HTERT RPE-1 (cell line): ENCODE results near the gene MTHFD1.
"Not testable (repeated sequence)": the region's sequence is repeated elsewhere in the genome, so short reads cannot be mapped to it uniquely, and the experiment has no call there.

Experiments used
- in situ Hi-C: fragments of 300-500 bp; cut with MboI; formaldehyde crosslinking; loops from 4 replicates; pipeline ENCODE4 v1.14.3; 2020; ENCODE audit warnings: low sequenced_read_pairs

The MTHFD1 gene

DNA sequence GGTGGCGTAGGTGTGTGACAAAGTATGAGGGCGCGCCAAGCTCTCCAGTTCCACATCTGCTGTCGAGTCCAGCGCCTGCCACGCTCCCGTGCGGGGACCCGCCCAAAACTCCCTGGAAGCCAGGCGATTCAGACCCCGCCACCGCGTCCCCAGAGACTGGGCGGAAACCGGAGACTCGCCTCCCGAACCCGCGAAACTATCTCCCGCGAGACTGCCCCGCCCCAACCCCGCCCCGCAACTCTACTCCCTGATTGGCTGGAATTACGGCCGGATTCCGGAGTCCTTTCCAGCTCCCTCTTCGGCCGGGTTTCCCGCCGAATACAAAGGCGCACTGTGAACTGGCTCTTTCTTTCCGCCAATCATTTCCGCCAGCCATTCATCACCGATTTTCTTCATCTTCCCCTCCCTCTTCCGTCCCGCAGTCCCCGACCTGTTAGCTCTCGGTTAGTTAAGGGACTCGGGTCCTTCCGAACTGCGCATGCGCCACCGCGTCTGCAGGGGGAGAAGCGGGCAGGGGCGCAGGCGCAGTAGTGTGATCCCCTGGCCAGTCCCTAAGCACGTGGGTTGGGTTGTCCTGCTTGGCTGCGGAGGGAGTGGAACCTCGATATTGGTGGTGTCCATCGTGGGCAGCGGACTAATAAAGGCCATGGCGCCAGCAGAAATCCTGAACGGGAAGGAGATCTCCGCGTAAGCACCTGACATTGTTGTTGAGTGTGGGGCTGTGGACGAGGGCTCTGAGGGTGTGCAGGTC is at the start of gene MTHFD1:
Gene MTHFD1 (plus strand): TSS at position 572 of the 751 bp plus-strand sequence. CDS start 75 bp downstream, at position 647.
- in situ Hi-C loops, result no loop called here

- in situ Hi-C loops, result no loop called here
These were observed 49.4 kb upstream of the MTHFD1 start for GRCh38 chr14:64338616-64339316.

- in situ Hi-C loops, result no loop called here
These were observed 47.5 kb upstream of the MTHFD1 start for GRCh38 chr14:64340560-64341196.

GRCh38 chr14:64347748-64348147 is 40.4 kb upstream of the MTHFD1 start:
- in situ Hi-C loops, result no loop called here

DNA sequence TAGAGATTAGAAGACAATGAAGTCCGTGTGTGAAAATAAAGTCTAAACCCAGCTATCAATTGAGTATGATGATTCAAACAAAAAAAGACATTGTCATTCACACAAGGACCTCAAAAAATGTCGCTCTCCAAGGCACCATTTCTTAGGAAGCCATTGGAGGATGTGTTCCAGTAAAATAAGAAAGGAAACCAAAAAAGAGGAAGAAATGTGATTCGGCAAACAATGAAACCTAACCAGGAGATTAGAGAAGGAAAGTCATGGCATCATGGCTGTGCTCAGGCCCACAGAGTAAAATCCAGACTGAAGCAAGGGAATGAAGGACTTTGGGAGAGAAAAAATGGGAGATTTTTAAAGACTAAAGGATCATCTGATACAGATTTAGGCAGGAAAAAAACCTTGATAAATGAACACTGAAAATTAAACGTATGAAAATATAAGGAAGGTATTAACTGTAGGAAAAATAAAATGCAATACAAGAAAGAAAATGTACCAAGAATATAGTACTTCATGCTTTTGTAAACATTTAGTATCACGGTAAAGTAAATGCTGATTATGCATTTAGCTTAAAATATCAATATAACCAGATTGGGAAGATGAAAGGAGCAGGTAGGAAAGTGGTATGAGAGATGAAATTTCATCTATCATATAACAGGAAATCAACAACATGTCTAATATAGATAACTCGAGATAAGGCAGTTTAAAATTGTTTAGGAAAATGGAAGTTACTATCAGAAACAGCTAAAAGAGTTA is 38.2 kb upstream of the MTHFD1 start:
- in situ Hi-C loops, result no loop called here

GRCh38 chr14:64363265-64363846 is 24.8 kb upstream of the MTHFD1 start:
- in situ Hi-C loops, result no loop called here

- in situ Hi-C loops, result no loop called here
These were observed 23.2 kb upstream of the MTHFD1 start for GRCh38 chr14:64364907-64365306.

DNA sequence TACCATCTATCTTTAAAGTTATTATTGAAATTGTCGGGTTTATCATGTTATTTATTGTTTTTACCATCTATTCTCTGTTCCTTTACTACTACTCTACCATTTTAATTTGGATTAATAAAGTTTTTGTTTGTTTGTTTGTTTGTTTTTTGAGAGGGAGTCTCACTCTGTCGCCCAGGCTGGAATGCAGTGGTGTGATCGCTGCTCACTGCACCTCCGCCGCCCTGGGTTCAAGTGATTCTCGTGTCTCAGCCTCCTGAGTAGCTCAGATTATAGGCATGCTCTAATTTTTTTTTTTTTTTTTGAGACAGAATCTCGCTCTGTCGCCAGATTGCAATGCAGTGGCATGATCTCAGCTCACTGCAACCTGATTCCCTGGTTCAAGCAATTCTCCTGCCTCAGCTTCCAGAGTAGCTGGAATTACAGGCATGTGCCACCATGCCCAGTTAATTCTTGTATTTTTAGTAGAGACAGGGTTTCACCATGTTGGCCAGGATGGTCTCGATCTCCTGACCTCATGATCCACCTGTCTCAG is 22.7 kb upstream of the MTHFD1 start:
- in situ Hi-C loops, result not testable (repeated sequence)

GRCh38 chr14:64369201-64369600 is 19.0 kb upstream of the MTHFD1 start:
- in situ Hi-C loops, result no loop called here

GRCh38 chr14:64387232-64387781 is 846 bp upstream of the MTHFD1 start:
- in situ Hi-C loops, result no loop called here

GRCh38 chr14:64388533-64389285 is 556 bp downstream of the MTHFD1 start:
- in situ Hi-C loops, result no loop called here

DNA sequence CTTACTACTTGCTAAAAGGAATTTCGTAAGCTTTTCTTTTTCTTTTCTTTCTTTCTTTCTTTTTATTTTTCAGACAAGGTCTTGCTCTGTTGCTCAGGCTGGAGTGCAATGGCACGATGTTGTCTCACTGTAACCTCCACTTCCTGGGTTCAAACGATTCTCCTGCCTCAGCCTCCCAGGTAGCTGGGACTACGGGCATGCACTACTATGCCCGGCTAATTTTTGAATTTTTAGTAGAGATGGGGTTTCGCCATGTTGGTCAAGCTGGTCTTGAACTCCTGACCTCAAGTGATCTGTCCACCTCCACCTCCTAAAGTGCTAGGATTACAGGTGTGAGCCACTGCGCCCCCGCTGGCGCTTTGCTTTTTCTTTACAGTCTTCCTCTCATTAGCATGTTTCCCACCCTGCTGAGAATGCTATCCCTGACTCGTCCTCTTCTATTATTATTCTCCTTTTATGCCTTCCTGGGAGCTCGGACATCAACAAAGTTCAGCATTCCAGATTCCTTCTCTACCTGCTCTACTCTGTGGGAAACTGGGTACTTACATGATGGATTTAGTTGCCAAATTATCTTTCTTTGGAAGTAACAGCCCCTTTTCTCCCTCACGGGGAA is 3.1 kb downstream of the MTHFD1 start:
- in situ Hi-C loops, result no loop called here

- in situ Hi-C loops, result no loop called here
These were observed 3.8 kb downstream of the MTHFD1 start for GRCh38 chr14:64391986-64392385.

DNA sequence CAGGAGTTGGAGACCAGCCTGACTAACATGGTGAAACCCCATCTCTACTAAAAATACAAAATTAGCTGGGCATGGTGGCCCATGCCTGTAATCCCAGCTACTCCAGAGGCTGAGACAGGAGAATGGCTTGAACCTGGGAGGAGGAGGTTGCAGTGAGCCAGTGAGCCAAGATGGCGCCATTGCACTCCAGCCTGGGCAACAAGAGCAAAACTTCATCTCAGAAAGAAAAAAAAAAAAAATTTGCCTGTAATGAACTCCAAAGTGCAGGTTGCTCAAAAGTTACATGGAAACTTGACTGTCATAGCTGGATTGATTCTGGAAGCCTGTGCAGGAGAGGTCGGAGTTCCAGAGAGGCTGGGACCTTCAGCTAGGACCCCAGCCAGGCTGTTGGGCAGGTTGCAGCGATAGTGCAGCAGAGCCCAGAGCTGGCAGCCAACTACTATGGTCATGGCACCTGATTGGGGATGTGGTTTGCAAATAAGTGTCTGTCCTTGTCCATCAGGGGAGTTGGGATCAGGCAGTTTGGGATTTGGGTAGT is 5.1 kb downstream of the MTHFD1 start:
- in situ Hi-C loops, result not testable (repeated sequence)

DNA sequence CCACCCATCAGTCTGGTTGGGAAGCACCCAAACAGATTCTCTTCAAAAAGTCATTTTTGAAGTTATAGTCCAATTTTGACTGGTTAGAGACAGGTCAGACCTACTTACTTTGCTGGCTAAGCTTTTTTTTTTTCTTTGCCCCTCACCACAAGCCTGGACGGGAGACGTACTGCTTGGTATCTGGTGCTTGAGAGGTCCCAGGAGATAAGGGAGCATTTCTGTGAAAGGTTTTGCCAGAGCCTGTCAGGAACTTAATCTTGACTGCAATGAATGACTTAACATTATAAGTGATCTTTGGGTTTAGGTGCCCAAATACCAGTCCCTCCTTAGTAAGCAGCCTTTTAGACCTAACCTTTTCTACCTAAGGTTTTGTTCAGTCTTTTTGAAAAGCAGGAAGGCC is 6.3 kb downstream of the MTHFD1 start:
- in situ Hi-C loops, result no loop called here

DNA sequence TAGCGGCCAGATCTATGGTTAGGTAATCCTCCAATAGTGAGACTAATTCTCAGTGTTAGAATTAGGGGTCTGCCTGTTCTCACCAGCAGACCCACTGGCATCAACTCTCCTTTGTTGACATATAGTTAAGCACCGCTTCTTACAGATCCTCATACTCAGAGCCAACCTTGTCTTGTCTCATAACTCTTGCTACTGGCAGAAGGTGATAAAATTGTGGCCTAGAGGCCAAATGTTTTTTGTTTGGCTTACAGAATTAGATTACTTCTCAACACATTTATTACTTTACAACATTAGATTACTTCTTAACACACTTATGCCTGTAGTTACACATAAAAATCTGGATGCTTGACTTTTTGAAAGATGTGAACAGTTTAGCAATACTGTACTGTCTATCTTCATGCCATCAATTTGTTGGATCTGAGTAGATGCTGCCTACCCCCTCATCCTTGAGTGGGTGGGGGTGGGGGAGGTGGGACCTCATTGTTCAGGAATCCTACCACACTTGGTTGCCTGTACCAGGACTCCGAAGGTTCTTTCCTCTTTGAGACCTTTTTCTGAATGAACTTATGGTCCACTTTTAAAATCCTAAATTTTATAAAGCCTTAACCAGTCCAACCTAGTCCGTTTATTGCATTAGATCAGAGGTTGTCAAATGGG is 7.0 kb downstream of the MTHFD1 start:
- in situ Hi-C loops, result no loop called here

- in situ Hi-C loops, result no loop called here
These were observed 12.8 kb downstream of the MTHFD1 start for GRCh38 chr14:64400829-64401459.

DNA sequence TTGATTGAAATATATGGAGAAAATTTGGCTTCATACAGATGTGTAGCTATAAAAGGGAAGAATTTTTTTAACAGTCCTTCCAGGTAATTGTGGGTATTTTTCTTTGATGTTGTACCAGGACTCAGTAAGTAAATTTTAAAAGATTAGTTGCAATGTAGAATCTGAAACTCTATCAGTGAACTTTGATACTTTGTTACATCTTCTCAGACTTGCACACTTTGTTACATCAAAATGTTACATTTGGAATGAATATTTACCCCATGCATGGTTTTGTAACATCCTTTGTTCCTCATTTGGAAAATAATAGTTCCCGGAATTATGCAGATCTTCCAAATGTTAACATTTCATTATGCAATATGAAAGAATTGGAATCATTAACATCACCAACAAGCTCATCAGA is 13.8 kb downstream of the MTHFD1 start:
- in situ Hi-C loops, result no loop called here
